AG04449 (cell line): ENCODE results near the gene NLGN4Y.

Experiments used
- CTCF ChIA-PET: fragments of 350-600 bp; formaldehyde crosslinking; extraction: SDS; loops from one replicate; lab custom pipeline; 2021; ENCODE audit warnings: antibody characterized with exemption; lab: Yijun Ruan, JAX
- POLR2A ChIA-PET: fragments of 400-600, 350-600 bp; formaldehyde crosslinking; extraction: SDS; loops from one replicate; lab custom pipeline; 2020; ENCODE audit warnings: antibody characterized with exemption, inconsistent platforms; lab: Yijun Ruan, JAX
- DNase-seq: peaks from one replicate; pipeline ENCODE4 v3.0.0-alpha.2; 2010; ENCODE audit warnings: low read depth, low spot score
- H3K4me3 ChIP-seq: 2 replicates; pipeline ENCODE4 v1.5.1; 2011; ENCODE audit warnings: low read depth, mild to moderate bottlenecking, control low read depth, low read length
- TF ChIP-seq, protein P1 (sequence below): IDR thresholded peaks from one replicate; pipeline ENCODE4 v1.5.1; 2011; ENCODE audit warnings: mild to moderate bottlenecking, moderate library complexity, low read length, control low read depth, inconsistent platforms; ENCODE audit not compliant: insufficient read depth; ENCODE audit errors: missing control alignments

The NLGN4Y gene

DNA sequence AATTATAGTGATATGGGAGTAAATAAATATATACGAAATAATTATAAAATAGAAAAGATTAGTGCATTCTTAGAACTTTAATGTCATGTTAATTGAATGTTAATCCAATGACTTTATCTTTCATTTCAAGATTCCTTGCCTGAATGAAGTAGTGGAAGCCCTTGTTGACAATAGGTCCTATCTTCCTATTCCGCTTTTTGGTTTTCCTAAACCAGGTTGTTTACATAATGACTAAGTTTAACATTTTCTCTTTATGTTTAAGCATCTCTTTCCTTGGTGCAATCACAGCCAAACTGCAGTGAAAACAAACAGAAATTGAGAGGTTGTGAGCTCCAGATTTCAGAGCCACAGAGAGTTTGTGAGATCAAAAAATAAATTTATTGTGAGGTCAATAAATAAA, 109.4 kb downstream of the NLGN4Y start:
- no peak for DNase-seq
- ChIA-PET CTCF (interaction anchor here (2.0 kb wide), 1 partner anchor 16 kb away, joined by 8 read pairs; no protein-coding TSS in a partner anchor), POLR2A (no interaction called here)
- TF ChIP-seq, protein P1, sequence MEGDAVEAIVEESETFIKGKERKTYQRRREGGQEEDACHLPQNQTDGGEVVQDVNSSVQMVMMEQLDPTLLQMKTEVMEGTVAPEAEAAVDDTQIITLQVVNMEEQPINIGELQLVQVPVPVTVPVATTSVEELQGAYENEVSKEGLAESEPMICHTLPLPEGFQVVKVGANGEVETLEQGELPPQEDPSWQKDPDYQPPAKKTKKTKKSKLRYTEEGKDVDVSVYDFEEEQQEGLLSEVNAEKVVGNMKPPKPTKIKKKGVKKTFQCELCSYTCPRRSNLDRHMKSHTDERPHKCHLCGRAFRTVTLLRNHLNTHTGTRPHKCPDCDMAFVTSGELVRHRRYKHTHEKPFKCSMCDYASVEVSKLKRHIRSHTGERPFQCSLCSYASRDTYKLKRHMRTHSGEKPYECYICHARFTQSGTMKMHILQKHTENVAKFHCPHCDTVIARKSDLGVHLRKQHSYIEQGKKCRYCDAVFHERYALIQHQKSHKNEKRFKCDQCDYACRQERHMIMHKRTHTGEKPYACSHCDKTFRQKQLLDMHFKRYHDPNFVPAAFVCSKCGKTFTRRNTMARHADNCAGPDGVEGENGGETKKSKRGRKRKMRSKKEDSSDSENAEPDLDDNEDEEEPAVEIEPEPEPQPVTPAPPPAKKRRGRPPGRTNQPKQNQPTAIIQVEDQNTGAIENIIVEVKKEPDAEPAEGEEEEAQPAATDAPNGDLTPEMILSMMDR, result no peak
- H3K4me3 ChIP-seq, result no peak overlapping the region

GRCh38 chrY:14634954-14635353, 110.6 kb downstream of the NLGN4Y start:
- ChIA-PET CTCF (no interaction called here), POLR2A (no interaction called here)
- TF ChIP-seq, protein P1, result no peak
- no peak for DNase-seq
- no peak overlapping the region for H3K4me3 ChIP-seq

DNA sequence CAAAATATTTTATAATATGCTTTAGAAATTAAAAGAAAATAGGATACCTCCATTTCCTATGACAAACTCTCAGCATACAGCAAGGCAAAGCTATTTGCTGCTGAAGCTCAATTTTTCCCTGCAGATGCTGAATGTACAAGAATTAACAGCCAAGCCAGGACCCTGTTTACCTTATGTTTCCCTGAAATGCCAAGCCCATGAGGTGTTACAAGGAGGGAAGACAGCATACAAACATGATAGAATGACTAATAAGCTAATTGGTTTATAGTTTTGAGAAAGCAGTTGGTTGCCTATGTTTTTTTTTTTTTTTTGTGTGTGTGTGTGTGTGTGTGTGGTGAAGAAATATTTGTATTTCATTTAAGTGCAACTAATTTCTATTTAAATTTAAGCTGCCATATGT, 113.2 kb downstream of the NLGN4Y start:
- TF ChIP-seq, protein P1, result no peak
- no peak for DNase-seq
- H3K4me3 ChIP-seq, result no peak overlapping the region
- ChIA-PET POLR2A (no interaction called here), CTCF (no interaction called here)

DNA sequence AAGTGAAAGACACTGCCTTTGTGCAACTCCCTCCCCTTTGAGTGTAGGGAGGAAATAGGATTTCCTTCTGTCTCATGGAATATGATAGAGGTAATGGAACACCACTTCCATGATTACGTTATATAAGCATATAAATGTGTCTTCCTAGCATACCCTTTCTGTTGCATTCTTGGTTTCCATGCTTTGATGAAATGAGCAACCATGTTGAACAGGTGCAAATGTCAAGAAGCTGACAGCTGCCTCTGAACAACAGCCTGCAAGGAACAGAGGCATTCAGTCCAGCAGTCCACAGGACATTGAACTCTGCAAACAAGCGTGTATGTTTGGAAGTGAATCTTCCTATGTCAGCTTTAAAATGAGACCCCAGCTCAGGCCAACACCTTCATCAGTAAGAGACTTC, 117.5 kb downstream of the NLGN4Y start:
- TF ChIP-seq, protein P1, result no peak
- no peak overlapping the region for H3K4me3 ChIP-seq
- ChIA-PET POLR2A (no interaction called here), CTCF (no interaction called here)
- DNase-seq, result no peak

GRCh38 chrY:14644157-14644952, 120.0 kb downstream of the NLGN4Y start:
- CTCF ChIA-PET, result no interaction called here
- H3K4me3 ChIP-seq, result no peak overlapping the region
- TF ChIP-seq, protein P1, result no peak
- peak; percentile 37 for DNase-seq
- POLR2A ChIA-PET, result no interaction called here

DNA sequence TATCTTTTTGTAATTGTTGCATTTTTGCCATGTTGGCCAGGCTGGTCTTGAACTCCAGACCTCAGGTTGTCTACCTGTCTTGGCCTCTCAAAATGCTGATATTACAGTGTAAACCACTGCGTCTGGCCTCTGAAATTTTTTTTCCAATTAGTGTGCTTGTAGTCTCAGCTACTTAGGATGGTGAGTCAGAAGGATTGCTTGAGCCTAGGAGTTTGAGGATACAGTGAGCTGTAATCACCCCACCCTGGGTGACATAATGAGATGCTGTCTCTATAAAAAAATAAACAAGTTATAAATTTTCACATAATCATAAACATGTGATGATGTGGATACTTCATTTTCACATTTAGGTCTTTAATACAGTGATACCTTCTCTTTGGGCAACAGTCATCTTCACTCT, 154.9 kb downstream of the NLGN4Y start:
- POLR2A ChIA-PET, result no interaction called here
- CTCF ChIA-PET, result no interaction called here
- no peak for DNase-seq
- H3K4me3 ChIP-seq, result no peak overlapping the region
- TF ChIP-seq, protein P1, result no peak
